ENCODE data around the gene CAMP. TPM values are rescaled to one million over a fixed set of nuclear protein-coding genes. Genes with fewer than 3 reads are reported as not detected.

CAMP gene, protein sequence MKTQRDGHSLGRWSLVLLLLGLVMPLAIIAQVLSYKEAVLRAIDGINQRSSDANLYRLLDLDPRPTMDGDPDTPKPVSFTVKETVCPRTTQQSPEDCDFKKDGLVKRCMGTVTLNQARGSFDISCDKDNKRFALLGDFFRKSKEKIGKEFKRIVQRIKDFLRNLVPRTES
- total RNA-seq: not detected in 2 replicates

DNA sequence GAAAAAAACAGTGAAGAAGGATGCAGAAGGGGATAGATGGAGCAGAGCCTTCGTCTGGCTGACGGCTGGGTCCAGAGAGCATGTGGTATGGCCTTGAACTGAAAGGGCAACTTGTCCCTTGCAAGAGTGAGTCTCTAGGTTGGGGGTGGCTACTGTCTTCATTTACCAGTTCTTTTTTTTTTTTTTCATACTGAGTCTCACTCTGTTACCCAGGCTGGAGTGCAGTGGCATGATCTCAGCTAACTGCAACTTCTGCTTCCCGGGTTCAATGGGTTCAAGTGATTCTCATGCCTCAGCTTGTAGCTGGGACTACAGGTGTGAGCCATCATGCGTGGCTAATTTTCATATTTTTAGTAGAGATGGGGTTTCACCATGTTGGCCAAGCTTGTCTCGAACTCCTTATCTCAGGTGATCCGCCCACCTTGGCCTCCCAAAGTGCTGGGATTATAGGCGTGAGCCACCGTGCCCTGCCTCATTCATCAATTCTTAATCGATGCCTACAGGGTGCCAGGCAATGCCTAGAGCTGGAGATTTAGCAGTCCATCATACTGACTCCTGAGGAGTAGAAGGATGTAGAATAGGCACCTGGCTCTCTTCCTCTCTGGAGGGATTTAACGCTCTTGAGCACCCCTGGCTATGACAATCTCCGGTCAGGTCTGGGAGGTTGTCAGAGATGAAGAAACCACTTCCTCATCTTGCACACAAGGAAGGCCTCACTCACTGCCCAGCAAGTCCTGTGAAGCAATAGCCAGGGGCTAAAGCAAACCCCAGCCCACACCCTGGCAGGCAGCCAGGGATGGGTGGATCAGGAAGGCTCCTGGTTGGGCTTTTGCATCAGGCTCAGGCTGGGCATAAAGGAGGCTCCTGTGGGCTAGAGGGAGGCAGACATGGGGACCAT, at the start of gene CAMP:
TSS of gene CAMP (plus strand) at position 880 of the 898 bp plus-strand sequence. CDS start at position 897, 17 bp downstream.

DNA sequence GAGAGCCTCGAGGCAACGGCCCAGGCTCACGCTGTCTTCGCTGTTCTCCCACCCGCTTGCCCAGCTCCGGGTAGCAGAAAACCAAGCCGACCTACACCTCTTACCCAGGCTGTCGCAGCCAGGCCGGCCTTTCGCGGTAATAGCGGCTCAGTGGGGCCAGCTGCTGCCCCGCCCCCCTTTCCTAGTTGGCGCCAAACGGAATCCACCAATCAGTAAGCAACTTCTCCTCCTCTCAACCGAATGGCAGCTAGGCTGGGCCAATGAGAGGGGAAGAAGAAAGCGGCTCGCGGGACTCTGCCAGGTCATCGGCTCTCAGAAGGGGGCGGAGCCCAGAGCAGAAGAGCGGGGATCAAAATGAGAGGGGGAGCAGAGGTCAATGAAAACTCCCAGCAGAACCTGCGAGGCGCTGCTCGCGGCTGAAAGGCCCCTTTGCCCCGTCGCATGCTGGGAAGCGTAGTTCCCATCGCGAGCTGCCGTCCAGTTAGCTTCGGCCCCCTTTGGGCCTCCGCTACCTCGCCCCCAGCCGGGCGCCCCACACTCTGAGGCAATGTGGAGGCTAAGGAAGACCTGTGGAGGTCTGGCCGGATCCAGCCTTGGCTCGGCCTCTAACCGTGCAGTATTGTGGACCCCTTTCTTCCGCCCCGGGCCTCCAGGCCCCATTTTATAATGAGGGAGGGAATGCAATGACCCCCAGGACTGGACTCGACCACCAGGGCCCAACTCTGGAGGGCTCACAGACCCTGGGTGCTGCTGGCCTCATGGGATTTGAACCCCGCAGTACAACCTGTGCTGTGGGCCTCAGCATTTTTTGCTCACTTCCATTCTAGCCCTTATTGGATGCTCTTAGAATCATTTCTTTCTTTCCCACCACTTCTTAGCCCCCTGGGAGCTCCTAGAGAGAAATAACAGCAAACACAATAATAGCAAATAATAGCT, 34.8 kb upstream of the CAMP start, which contains the start of gene CDC25A:
TSS of gene CDC25A (minus strand) at position 152 of the 936 bp plus-strand sequence. CDS start 470 bp downstream, outside the sequence.

Other genes starting within 250 kb of the CAMP start
- gene MAP4, start 207.1 kb upstream of the CAMP start, total RNA-seq: 88.9 and 127 TPM in 2 replicates
- gene CDC25A, start 35.1 kb upstream of the CAMP start, total RNA-seq: 3.9 and 7.7 TPM in 2 replicates
- 2.8 and 3.6 TPM in 2 replicates for gene ZNF589, start 17.6 kb downstream of the CAMP start, total RNA-seq
- gene NME6, start 77.9 kb downstream of the CAMP start, total RNA-seq: 19.2 and 20.0 TPM in 2 replicates
- gene SPINK8, start 110.2 kb downstream of the CAMP start, total RNA-seq: not detected in 2 replicates
- gene FBXW12, start 148.7 kb downstream of the CAMP start, total RNA-seq: not detected in 2 replicates
- gene PLXNB1, start 206.6 kb downstream of the CAMP start, total RNA-seq: 14.1 and 15.9 TPM in 2 replicates
- gene CCDC51, start 216.6 kb downstream of the CAMP start, total RNA-seq: 14.0 and 16.5 TPM in 2 replicates
- 392 and 433 TPM in 2 replicates for gene TMA7, start 216.8 kb downstream of the CAMP start, total RNA-seq
- 4.5 and 7.0 TPM in 2 replicates for gene ATRIP, start 223.2 kb downstream of the CAMP start, total RNA-seq

Data from aortic smooth muscle cell (primary cell).